Cardiac muscle cell (in vitro differentiated cells and primary cell): Measurements from ENCODE around the gene GOLGA8H. TPM values are rescaled to one million over a fixed set of nuclear protein-coding genes. Genes with fewer than 3 reads are reported as not detected.
"Not testable (repeated sequence)": the region's sequence is repeated elsewhere in the genome, so short reads cannot be mapped to it uniquely, and the experiment has no call there.

Experiments used
- DNase-seq, 2 donors: peaks; one replicate each; pipeline versions ENCODE4 v3.0.0 to v3.0.0-alpha.2; 2010 to 2017; ENCODE audit warnings: low read depth in 1 of 2, low spot score in 1 of 2
- H3K27ac ChIP-seq: fragments of 200-600 bp; sonication (generic); 2 replicates; pipeline ENCODE4 v1.5.1; 2016
- H3K27me3 ChIP-seq: fragments of 200-600 bp; sonication (generic); 2 replicates; pipeline ENCODE4 v1.6.0; 2016; ENCODE audit warnings: control low read depth
- H3K36me3 ChIP-seq: fragments of 200-600 bp; sonication (generic); 2 replicates; pipeline ENCODE4 v1.5.1; 2016; ENCODE audit warnings: control low read depth
- H3K4me1 ChIP-seq: fragments of 200-600 bp; sonication (generic); 2 replicates; pipeline ENCODE4 v1.8.1; 2017; ENCODE audit warnings: low read depth, mild to moderate bottlenecking, mixed run types
- H3K4me3 ChIP-seq: fragments of 200-600 bp; sonication (generic); 2 replicates; pipeline ENCODE4 v1.5.1; 2016; ENCODE audit warnings: mild to moderate bottlenecking
- H3K9me3 ChIP-seq: fragments of 200-600 bp; sonication (generic); 2 replicates; pipeline ENCODE4 v1.5.1; 2017; ENCODE audit warnings: low read depth, mild to moderate bottlenecking, control low read depth
- polyA plus RNA-seq: library from polyadenylated mRNA; unstranded; fragments of >200 nt; fragmentation: Nextera tagmentation; extraction: Ambion mirVana; gene quantifications from 2 replicates; pipeline ENCODE4 v1.2.1, GENCODE V29; 2016
- total RNA-seq: library from RNA; depleted of rRNA; stranded (reverse); fragments of >200 nt; gene quantifications from 2 replicates; pipeline ENCODE4 v1.2.3, GENCODE V29; 2016
- TF ChIP-seq, protein P1 (sequence below): IDR thresholded peaks from 2 replicates; pipeline ENCODE4 v1.5.1; 2012; ENCODE audit warnings: low read depth, mild to moderate bottlenecking, low read length

The GOLGA8H gene
- total and polyA plus RNA-seq, 2 experiments from 2014 or later, result 0.13 to 4.8 TPM

DNA sequence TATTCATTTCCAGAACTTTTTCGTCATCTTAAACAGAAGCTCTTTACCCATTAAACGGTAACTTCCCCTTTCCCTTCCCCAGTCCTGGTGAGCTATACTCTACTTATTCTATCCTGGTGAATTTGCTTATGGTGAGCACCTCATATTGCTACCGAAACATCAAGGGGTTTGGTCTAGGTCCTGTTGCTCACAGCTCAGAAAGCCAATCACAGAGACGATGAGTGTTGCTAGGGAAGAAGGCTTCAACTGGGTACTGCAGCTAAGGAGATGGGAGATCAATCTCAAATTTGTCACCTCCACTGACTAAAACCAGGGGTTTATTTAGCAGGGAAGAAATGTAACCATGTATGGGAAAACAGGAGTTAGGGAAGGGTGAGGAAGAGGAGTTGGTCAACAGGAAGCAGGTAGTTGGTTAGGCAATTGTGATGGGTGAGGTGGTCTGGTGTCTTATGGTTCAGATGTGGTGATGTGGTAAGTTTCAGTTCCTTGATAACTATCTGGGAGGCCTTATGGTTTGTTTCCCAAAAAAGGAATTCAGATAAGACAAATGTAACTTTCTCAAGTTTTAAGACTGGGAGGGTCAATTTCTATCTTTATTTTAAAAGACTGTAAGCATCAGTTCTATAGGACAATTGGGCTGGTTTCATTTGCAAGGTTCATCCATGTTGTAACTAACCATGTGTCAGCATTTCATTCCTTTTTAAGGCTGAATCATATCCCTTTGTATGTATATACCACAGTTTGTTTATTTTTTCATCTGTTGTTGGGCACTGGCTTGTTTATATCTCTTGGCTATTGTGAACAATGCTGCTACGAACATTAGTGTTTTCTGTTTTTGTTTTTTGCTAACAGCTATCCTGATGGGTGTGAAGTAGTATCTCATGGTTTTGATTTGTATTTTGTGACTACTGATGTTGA, 46.4 kb downstream of the GOLGA8H start:
- Histone ChIP-seq H3K27ac (no peak overlapping the region), H3K4me1 (peaks cover 4% of the 10 kb centered on the region), H3K27me3 (no peaks in the 10 kb centered on the region), H3K36me3 (no peaks in the 10 kb centered on the region), H3K4me3 (no peak overlapping the region), H3K9me3 (no peaks in the 10 kb centered on the region)
- DNase-seq, result no peak
- TF ChIP-seq, protein P1, sequence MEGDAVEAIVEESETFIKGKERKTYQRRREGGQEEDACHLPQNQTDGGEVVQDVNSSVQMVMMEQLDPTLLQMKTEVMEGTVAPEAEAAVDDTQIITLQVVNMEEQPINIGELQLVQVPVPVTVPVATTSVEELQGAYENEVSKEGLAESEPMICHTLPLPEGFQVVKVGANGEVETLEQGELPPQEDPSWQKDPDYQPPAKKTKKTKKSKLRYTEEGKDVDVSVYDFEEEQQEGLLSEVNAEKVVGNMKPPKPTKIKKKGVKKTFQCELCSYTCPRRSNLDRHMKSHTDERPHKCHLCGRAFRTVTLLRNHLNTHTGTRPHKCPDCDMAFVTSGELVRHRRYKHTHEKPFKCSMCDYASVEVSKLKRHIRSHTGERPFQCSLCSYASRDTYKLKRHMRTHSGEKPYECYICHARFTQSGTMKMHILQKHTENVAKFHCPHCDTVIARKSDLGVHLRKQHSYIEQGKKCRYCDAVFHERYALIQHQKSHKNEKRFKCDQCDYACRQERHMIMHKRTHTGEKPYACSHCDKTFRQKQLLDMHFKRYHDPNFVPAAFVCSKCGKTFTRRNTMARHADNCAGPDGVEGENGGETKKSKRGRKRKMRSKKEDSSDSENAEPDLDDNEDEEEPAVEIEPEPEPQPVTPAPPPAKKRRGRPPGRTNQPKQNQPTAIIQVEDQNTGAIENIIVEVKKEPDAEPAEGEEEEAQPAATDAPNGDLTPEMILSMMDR, result no peak

DNA sequence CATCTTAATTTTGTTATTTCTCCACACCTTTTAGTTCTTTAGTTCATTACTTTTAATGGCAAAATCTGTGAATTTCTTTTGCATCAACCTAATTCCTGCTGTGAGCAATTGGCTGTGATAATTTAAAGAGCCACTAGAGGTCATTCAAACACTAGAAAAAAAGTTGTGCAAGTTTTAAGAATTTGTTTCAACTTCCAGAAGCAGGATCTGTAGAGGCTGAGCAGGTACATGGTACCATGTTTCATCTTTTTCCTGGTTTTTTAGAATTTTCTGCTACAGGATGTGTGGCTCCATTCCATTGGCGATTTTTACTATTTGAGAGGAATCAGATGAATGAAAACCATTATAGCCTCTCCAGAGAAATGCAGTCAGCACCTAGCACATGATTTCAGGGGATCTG, 57.3 kb downstream of the GOLGA8H start:
- H3K27ac ChIP-seq, H3K4me3 ChIP-seq, H3K36me3 ChIP-seq, H3K27me3 ChIP-seq, H3K4me1 ChIP-seq, H3K9me3 ChIP-seq: not testable (repeated sequence)
- peak; percentile 10 to 46 for DNase-seq
- TF ChIP-seq, protein P1, result peak; percentile 47

Other genes with a start within 250 kb of the GOLGA8H start
- gene CHRFAM7A, start 210.5 kb upstream of the GOLGA8H start, total RNA-seq, result 2.0 and 18.6 TPM in 2 replicates
- 4.7 and 5.6 TPM in 2 replicates for gene CHRFAM7A, start 210.5 kb upstream of the GOLGA8H start, polyA plus RNA-seq
- gene GOLGA8R, start 189.8 kb upstream of the GOLGA8H start, total RNA-seq, result 1.7 and 5.9 TPM in 2 replicates
- gene GOLGA8R, start 189.8 kb upstream of the GOLGA8H start, polyA plus RNA-seq, result 0.50 and 0.54 TPM in 2 replicates
- gene GOLGA8Q, start 52.0 kb upstream of the GOLGA8H start, total RNA-seq, result 0.07 and 3.9 TPM in 2 replicates
- gene GOLGA8Q, start 52.0 kb upstream of the GOLGA8H start, polyA plus RNA-seq, result 0.48 TPM in 1 of 2 replicates, not detected in the other